Astrocyte (in vitro differentiated cells and primary cell): ENCODE data around the gene CMIP.

Experiments used
- CTCF ChIP-seq: IDR thresholded peaks from 2 replicates; pipeline ENCODE4 v1.5.1; 2011; ENCODE audit warnings: low read depth, mild to moderate bottlenecking, inconsistent platforms, low read length, moderate library complexity; ENCODE audit not compliant: insufficient read depth
- EZH2 ChIP-seq: IDR thresholded peaks from 2 replicates; pipeline ENCODE4 v1.6.1; 2012; ENCODE audit warnings: mild to moderate bottlenecking, low read length, inconsistent platforms; ENCODE audit not compliant: insufficient read depth

- TF ChIP-seq CTCF (no peak), EZH2 (no peak)
Observed at GRCh38 chr16:81456523-81457325, 12.1 kb downstream of the CMIP start.
